ENCODE measurements around the gene PLIN4. TPM values are rescaled to one million over a fixed set of nuclear protein-coding genes. Genes with fewer than 3 reads are reported as not detected.
A peak's percentile ranks its signal among the peaks of the same experiment; 100 is the strongest.

PLIN4 gene
- total RNA-seq, 1 experiment from 2014 or later, result not detected

- Histone ChIP-seq H3K79me2 (ENCODE audit: low read length) (no peaks in the 10 kb centered on the region), H3K4me1 (ENCODE audit: low read length) (no peaks in the 10 kb centered on the region), H3K36me3 (ENCODE audit: insufficient read depth, low read length) (no peaks in the 10 kb centered on the region), H3K9me3 (ENCODE audit: low read length) (no peaks in the 10 kb centered on the region), H3K27me3 (ENCODE audit: low read length) (no peaks in the 10 kb centered on the region), H2AFZ (ENCODE audit: low read length) (no peak overlapping the region), H3K9me2 (replicated peaks; ENCODE audit: insufficient read depth, low read length) (no peaks in the 10 kb centered on the region), H3K27ac (ENCODE audit: low read length) (no peak overlapping the region), H3K4me3 (ENCODE audit: low read length) (no peak overlapping the region), H3K4me2 (ENCODE audit: low read depth, low read length, poor library complexity, severe bottlenecking) (no peak overlapping the region), H4K20me1 (ENCODE audit: insufficient read depth, low read depth, low read length) (no peaks in the 10 kb centered on the region), H3K9ac (ENCODE audit: low read length) (no peak overlapping the region)
- DNase-seq, result peak; percentile 58
Observed at GRCh38 chr19:4557971-4558941, 40.0 kb upstream of the PLIN4 start.

DNA sequence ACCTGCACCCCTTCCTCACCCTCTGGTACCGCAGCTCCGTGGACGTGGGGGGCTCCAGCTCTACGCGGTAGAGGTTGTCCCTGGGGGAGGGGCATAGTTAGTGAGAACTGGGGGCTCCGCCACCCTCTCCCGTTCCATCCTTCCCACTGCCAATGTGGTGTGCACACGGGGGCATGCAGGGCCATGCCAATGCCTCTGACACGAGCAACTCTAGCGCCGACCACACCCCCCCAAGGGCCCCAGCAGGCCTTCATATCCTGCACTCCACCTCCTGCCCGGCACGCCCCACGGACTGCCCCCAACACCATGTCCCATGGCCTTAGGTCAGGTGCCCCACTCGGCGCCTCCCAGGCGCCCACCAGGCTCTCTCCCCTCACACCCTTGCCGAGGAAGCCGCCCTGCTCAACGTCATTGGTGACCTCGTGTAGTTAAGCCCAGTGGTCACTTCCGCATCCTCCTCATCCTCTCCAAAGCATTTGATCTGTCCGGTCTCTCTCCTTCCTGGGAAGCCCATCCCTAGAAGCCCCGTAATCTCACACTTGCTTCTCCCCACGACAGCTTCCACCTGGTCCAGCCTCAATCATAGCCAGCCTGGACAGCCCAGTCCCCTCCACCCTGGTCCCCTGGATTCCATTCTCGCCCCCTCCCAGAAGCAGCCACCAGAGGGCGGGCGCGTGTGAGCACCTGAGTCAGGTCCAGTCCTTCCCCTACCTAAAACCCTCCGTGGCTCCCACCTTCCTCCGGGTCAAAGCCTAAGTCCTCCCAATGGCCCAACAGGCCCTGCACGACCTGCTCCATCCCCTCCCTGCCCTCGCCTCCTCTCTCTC lies 39.1 kb upstream of the PLIN4 start:
- no peaks in the 10 kb centered on the region for H3K27me3 ChIP-seq (ENCODE audit: low read length)
- no peak for DNase-seq
- no peak overlapping the region for H3K9ac ChIP-seq (ENCODE audit: low read length)
- no peak overlapping the region for H3K4me3 ChIP-seq (ENCODE audit: low read length)
- no peaks in the 10 kb centered on the region for H3K4me1 ChIP-seq (ENCODE audit: low read length)
- H4K20me1 ChIP-seq (ENCODE audit: insufficient read depth, low read depth, low read length), result no peaks in the 10 kb centered on the region
- no peak overlapping the region for H2AFZ ChIP-seq (ENCODE audit: low read length)
- no peaks in the 10 kb centered on the region for H3K9me3 ChIP-seq (ENCODE audit: low read length)
- no peaks in the 10 kb centered on the region for H3K9me2 ChIP-seq (replicated peaks; ENCODE audit: insufficient read depth, low read length)
- H3K36me3 ChIP-seq (ENCODE audit: insufficient read depth, low read length), result no peaks in the 10 kb centered on the region
- no peak overlapping the region for H3K4me2 ChIP-seq (ENCODE audit: low read depth, low read length, poor library complexity, severe bottlenecking)
- no peaks in the 10 kb centered on the region for H3K79me2 ChIP-seq (ENCODE audit: low read length)
- H3K27ac ChIP-seq (ENCODE audit: low read length), result no peak overlapping the region

GRCh38 chr19:4556597-4557127 lies 38.4 kb upstream of the PLIN4 start:
- no peak overlapping the region for H3K9ac ChIP-seq (ENCODE audit: low read length)
- DNase-seq, result peak; percentile 88
- H2AFZ ChIP-seq (ENCODE audit: low read length), result no peak overlapping the region
- no peaks in the 10 kb centered on the region for H3K4me1 ChIP-seq (ENCODE audit: low read length)
- H3K36me3 ChIP-seq (ENCODE audit: insufficient read depth, low read length), result no peaks in the 10 kb centered on the region
- H4K20me1 ChIP-seq (ENCODE audit: insufficient read depth, low read depth, low read length), result no peaks in the 10 kb centered on the region
- H3K9me3 ChIP-seq (ENCODE audit: low read length), result no peaks in the 10 kb centered on the region
- H3K27me3 ChIP-seq (ENCODE audit: low read length), result no peaks in the 10 kb centered on the region
- no peak overlapping the region for H3K4me3 ChIP-seq (ENCODE audit: low read length)
- no peak overlapping the region for H3K27ac ChIP-seq (ENCODE audit: low read length)
- H3K9me2 ChIP-seq (replicated peaks; ENCODE audit: insufficient read depth, low read length), result no peaks in the 10 kb centered on the region
- no peak overlapping the region for H3K4me2 ChIP-seq (ENCODE audit: low read depth, low read length, poor library complexity, severe bottlenecking)
- no peaks in the 10 kb centered on the region for H3K79me2 ChIP-seq (ENCODE audit: low read length)

DNA sequence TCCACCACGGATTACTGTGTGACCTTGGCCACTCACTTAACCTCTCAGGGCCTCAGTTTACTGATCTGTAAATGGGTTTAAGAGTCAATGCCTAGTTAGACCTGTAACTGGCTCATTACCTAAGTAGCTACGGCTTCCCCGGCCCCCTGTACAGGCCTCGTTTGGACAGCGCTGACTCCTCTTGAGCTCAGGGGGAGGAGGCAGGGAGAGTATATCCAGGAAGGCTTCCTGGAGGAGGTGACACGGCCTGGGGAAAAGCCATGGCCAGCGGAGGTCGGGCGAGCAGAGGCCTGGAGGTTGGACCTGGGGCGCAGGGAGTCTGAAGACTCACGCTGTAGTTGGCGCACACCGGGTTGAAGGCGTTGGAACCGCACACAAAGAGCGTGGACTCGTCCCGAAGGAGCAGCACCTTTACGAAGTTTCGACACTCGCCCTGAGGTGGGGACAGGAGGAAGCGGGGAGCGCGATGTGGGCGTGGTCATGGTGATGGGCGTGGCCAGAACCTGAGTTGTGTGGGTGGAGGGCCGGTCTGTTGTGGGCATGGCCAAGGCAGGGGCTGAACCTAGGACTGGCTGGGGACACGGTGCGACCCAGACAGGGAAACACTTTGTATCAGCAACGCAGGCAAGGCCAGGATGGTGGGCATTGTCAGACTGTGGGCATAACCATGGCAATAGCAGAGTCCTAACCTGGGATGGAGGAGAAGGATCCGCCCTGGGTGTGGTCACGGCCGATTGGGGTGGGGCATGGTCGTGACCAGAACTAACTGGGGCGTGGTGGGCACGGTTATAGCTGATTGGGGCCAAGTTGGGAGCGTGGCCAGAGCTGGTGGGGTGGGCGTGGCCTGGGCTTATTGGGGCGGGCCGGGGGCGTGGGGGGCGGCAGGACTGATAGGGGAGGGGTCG lies 37.6 kb upstream of the PLIN4 start:
- DNase-seq, result peak; percentile 88
- Histone ChIP-seq H3K4me1 (ENCODE audit: low read length) (no peaks in the 10 kb centered on the region), H2AFZ (ENCODE audit: low read length) (0 out of 2 replicates have a peak overlapping the region, but pooled peaks have one; percentile 36), H3K27me3 (ENCODE audit: low read length) (no peaks in the 10 kb centered on the region), H4K20me1 (ENCODE audit: insufficient read depth, low read depth, low read length) (no peaks in the 10 kb centered on the region), H3K9ac (ENCODE audit: low read length) (no peak overlapping the region), H3K4me3 (ENCODE audit: low read length) (no peak overlapping the region), H3K9me3 (ENCODE audit: low read length) (no peaks in the 10 kb centered on the region), H3K4me2 (ENCODE audit: low read depth, low read length, poor library complexity, severe bottlenecking) (no peak overlapping the region), H3K36me3 (ENCODE audit: insufficient read depth, low read length) (no peaks in the 10 kb centered on the region), H3K27ac (ENCODE audit: low read length) (no peak overlapping the region), H3K9me2 (replicated peaks; ENCODE audit: insufficient read depth, low read length) (no peaks in the 10 kb centered on the region), H3K79me2 (ENCODE audit: low read length) (no peaks in the 10 kb centered on the region)

- H3K79me2 ChIP-seq (ENCODE audit: low read length), result no peaks in the 10 kb centered on the region
- no peaks in the 10 kb centered on the region for H3K36me3 ChIP-seq (ENCODE audit: insufficient read depth, low read length)
- no peak overlapping the region for H3K4me2 ChIP-seq (ENCODE audit: low read depth, low read length, poor library complexity, severe bottlenecking)
- H3K27ac ChIP-seq (ENCODE audit: low read length), result no peak overlapping the region
- H3K27me3 ChIP-seq (ENCODE audit: low read length), result no peaks in the 10 kb centered on the region
- no peaks in the 10 kb centered on the region for H4K20me1 ChIP-seq (ENCODE audit: insufficient read depth, low read depth, low read length)
- no peak overlapping the region for H2AFZ ChIP-seq (ENCODE audit: low read length)
- no peaks in the 10 kb centered on the region for H3K9me2 ChIP-seq (replicated peaks; ENCODE audit: insufficient read depth, low read length)
- H3K9me3 ChIP-seq (ENCODE audit: low read length), result no peaks in the 10 kb centered on the region
- DNase-seq, result no peak
- H3K4me1 ChIP-seq (ENCODE audit: low read length), result no peaks in the 10 kb centered on the region
- no peak overlapping the region for H3K9ac ChIP-seq (ENCODE audit: low read length)
- H3K4me3 ChIP-seq (ENCODE audit: low read length), result no peak overlapping the region
Observed at GRCh38 chr19:4554717-4555116, 36.4 kb upstream of the PLIN4 start.

DNA sequence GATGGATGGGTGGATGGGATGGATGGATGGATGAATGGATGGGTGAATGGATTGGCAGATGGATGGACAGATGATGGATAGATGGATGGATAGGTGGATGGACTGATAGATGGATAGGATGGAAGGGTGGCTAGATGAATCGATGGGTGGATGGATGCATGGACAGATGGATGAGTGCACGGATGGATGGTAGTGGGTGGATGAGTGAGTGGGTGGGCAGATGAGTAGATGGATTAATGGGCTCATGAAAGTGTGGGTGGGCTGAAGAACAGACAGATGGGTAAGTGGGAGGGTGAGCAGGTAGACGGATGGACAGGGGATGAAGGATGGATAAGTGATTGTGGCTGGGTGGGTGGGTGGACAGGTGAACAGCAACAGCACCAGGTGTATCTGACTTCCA lies 35.5 kb upstream of the PLIN4 start:
- Histone ChIP-seq H3K9me3 (ENCODE audit: low read length) (no peaks in the 10 kb centered on the region), H3K79me2 (ENCODE audit: low read length) (no peaks in the 10 kb centered on the region), H3K4me3 (ENCODE audit: low read length) (no peak overlapping the region), H4K20me1 (ENCODE audit: insufficient read depth, low read depth, low read length) (no peaks in the 10 kb centered on the region), H3K4me2 (ENCODE audit: low read depth, low read length, poor library complexity, severe bottlenecking) (no peak overlapping the region), H3K27me3 (ENCODE audit: low read length) (no peaks in the 10 kb centered on the region), H3K36me3 (ENCODE audit: insufficient read depth, low read length) (no peaks in the 10 kb centered on the region), H2AFZ (ENCODE audit: low read length) (no peak overlapping the region), H3K9ac (ENCODE audit: low read length) (no peak overlapping the region), H3K27ac (ENCODE audit: low read length) (no peak overlapping the region), H3K4me1 (ENCODE audit: low read length) (no peaks in the 10 kb centered on the region), H3K9me2 (replicated peaks; ENCODE audit: insufficient read depth, low read length) (no peaks in the 10 kb centered on the region)
- DNase-seq, result no peak

- Histone ChIP-seq H4K20me1 (ENCODE audit: insufficient read depth, low read depth, low read length) (no peaks in the 10 kb centered on the region), H3K9me3 (ENCODE audit: low read length) (no peaks in the 10 kb centered on the region), H3K4me1 (ENCODE audit: low read length) (no peaks in the 10 kb centered on the region), H3K4me2 (ENCODE audit: low read depth, low read length, poor library complexity, severe bottlenecking) (no peak overlapping the region), H3K9ac (ENCODE audit: low read length) (no peak overlapping the region), H3K79me2 (ENCODE audit: low read length) (no peaks in the 10 kb centered on the region), H3K36me3 (ENCODE audit: insufficient read depth, low read length) (no peaks in the 10 kb centered on the region), H3K27ac (ENCODE audit: low read length) (no peak overlapping the region), H3K4me3 (ENCODE audit: low read length) (no peak overlapping the region), H3K9me2 (replicated peaks; ENCODE audit: insufficient read depth, low read length) (no peaks in the 10 kb centered on the region), H3K27me3 (ENCODE audit: low read length) (no peaks in the 10 kb centered on the region), H2AFZ (ENCODE audit: low read length) (no peak overlapping the region)
- DNase-seq, result no peak
Observed at GRCh38 chr19:4553092-4553695, 34.9 kb upstream of the PLIN4 start.

All from Karpas-422 (cell line).